GM10248 (cell line): Measurements from ENCODE around the gene CLCNKA.
"Not testable (repeated sequence)": the region's sequence is repeated elsewhere in the genome, so short reads cannot be mapped to it uniquely, and the experiment has no call there.

Source experiments
- CTCF ChIA-PET: fragments of 300-600 bp; sonication (Branson Sonifier 250); formaldehyde crosslinking; extraction: SDS; loops from one replicate; lab custom pipeline; 2021; ENCODE audit warnings: antibody characterized with exemption; lab: Yijun Ruan, JAX
- POLR2A ChIA-PET: fragments of 350-650 bp; sonication (Branson Sonifier 250); formaldehyde crosslinking; extraction: SDS; loops from one replicate; lab custom pipeline; 2020; ENCODE audit warnings: antibody characterized with exemption; lab: Yijun Ruan, JAX
- DNase-seq: peaks from one replicate; pipeline ENCODE4 v3.0.0; 2012; ENCODE audit errors: extremely low spot score
- TF ChIP-seq, protein P1 (sequence below): IDR thresholded peaks from 2 replicates; pipeline ENCODE4 v1.5.1; 2012; ENCODE audit warnings: mild to moderate bottlenecking, low read depth; ENCODE audit errors: extremely low read depth, missing control alignments, control extremely low read depth

The CLCNKA gene

DNA sequence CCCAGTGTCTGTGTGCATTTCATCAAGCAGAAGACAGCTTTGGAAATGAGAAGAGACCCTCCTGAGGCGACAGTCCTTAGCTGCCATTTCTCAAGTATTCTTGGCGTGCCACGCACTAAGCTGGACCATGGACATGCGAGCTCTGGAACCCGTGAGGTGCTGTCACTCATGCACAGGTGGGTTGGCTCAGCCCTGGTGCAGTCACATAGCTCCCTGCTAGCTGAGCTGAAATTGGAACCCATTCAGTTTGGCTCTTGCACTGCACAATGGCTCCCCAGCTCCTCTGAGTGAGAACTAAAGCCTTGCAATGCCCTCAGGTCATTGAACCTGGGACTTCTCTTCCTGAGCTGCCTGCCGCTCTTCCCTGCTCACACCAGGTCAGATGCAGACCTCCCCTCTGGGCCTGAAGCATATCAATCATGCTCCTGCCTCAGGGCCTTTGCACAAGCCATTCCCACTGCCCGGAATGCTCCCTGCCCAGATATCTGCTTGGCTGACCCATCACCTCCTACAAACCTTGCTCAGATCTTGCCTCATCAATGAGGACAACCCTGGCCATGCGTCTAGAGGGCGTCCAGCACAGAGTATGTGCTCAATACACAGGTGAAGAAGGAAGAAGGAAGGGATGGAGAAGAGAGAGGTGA is 24.1 kb upstream of the CLCNKA start:
- ChIA-PET CTCF (interaction anchor here (1.2 to 2.1 kb wide), 8 partner anchors 8 to 206 kb away, joined by 3 to 9 read pairs (median 6); partner anchors contain the start of gene SPEN), POLR2A (no interaction called here)
- TF ChIP-seq, protein P1, sequence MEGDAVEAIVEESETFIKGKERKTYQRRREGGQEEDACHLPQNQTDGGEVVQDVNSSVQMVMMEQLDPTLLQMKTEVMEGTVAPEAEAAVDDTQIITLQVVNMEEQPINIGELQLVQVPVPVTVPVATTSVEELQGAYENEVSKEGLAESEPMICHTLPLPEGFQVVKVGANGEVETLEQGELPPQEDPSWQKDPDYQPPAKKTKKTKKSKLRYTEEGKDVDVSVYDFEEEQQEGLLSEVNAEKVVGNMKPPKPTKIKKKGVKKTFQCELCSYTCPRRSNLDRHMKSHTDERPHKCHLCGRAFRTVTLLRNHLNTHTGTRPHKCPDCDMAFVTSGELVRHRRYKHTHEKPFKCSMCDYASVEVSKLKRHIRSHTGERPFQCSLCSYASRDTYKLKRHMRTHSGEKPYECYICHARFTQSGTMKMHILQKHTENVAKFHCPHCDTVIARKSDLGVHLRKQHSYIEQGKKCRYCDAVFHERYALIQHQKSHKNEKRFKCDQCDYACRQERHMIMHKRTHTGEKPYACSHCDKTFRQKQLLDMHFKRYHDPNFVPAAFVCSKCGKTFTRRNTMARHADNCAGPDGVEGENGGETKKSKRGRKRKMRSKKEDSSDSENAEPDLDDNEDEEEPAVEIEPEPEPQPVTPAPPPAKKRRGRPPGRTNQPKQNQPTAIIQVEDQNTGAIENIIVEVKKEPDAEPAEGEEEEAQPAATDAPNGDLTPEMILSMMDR, result no peak
- no peak for DNase-seq

DNA sequence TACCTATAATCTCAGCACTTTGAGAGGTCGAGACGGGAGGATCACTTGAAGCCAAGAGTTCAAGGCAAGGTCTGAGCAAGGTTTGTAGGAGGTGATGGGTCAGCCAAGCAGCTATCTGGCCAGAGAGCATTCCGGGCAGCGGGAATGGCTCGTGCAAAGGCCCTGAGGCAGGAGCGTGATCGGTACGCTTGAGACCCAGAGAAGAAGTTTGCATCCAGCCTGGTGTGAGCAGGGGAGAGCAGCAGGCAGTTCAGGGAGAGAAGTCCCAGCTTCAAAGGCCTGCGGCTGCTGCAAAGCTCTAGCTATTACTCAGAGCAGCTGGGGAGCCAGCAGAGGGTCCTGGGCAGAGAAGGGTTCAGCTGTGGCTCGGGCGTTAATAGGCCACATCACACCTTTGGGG is 22.9 kb upstream of the CLCNKA start:
- DNase-seq, result no peak
- ChIA-PET CTCF (interaction anchor here (1.5 to 2.6 kb wide), 2 partner anchors 11 to 151 kb away, joined by 3 to 7 read pairs; partner anchors contain the start of gene SPEN), POLR2A (interaction anchor here (0.5 kb wide), 1 partner anchor 155 kb away, joined by 5 read pairs; no protein-coding TSS in a partner anchor)
- TF ChIP-seq, protein P1, result no peak

DNA sequence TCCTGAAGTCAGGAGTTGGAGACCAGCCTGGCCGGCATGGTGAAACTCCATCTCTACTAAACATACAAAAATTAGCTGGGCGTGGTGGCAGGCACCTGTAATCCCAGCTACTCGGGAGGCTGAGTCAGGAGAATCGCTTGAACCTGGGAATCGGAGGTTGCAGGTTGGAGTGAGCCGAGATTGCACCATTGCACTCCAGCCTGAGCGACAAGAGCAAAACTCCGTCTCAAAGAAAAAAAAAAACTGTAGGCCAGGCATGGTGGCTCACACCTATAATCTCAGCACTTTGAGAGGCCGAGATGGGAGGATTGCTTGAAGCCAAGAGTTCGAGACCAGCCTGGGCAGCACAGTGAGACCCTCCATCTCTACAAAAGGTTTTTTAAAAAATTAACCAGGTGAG is 20.6 kb upstream of the CLCNKA start:
- DNase-seq, CTCF ChIA-PET, POLR2A ChIA-PET: not testable (repeated sequence)

DNA sequence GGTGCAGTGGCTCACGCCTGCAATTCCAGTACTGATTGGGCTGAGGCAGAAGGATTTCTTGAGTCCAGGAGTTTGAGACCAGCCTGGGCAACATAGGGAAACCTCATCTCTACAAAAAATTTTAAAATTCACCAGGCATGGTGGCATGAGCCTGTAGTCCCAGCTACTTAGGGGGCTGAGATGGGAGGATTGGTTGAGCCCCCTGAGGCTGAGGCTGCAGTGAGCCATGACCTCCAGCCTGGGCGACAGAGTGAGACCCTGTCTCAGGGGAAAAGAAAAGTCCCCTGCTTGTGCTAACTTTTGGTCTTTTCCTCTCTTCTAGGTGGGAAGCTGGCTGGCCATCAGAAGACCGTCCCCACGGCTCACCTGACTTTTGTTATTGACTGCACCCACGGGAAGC is 16.2 kb upstream of the CLCNKA start:
- TF ChIP-seq, protein P1, result no peak
- CTCF ChIA-PET, result interaction anchor here (0.9 to 2.3 kb wide), 5 partner anchors 8 to 202 kb away, joined by 3 to 8 read pairs (median 4); no protein-coding TSS in a partner anchor
- no peak for DNase-seq

DNA sequence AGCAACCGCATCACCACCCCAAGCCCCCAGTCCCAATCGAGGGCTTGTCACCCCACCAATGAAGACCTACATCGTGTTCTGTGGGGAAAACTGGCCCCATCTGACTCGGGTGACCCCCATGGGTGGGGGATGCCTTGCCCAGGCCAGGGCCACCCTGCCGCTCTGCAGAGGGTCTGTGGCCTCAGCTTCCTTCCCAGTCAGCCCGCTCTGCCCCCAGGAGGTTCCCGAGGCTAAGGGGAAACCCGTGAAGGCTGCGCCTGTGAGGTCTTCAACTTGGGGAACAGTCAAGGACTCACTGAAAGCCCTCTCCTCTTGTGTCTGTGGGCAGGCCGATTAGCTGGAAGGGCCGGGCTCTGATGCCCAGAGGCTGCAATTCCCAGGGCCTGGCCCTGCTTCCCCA is 15.8 kb upstream of the CLCNKA start:
- POLR2A ChIA-PET, result no interaction called here
- DNase-seq, result no peak
- TF ChIP-seq, protein P1, result no peak
- CTCF ChIA-PET, result interaction anchor here (0.9 to 2.3 kb wide), 5 partner anchors 8 to 203 kb away, joined by 3 to 8 read pairs (median 4); no protein-coding TSS in a partner anchor

More for the DNA sequence above, 16.2 kb upstream of the CLCNKA start:
- POLR2A ChIA-PET, result no interaction called here

DNA sequence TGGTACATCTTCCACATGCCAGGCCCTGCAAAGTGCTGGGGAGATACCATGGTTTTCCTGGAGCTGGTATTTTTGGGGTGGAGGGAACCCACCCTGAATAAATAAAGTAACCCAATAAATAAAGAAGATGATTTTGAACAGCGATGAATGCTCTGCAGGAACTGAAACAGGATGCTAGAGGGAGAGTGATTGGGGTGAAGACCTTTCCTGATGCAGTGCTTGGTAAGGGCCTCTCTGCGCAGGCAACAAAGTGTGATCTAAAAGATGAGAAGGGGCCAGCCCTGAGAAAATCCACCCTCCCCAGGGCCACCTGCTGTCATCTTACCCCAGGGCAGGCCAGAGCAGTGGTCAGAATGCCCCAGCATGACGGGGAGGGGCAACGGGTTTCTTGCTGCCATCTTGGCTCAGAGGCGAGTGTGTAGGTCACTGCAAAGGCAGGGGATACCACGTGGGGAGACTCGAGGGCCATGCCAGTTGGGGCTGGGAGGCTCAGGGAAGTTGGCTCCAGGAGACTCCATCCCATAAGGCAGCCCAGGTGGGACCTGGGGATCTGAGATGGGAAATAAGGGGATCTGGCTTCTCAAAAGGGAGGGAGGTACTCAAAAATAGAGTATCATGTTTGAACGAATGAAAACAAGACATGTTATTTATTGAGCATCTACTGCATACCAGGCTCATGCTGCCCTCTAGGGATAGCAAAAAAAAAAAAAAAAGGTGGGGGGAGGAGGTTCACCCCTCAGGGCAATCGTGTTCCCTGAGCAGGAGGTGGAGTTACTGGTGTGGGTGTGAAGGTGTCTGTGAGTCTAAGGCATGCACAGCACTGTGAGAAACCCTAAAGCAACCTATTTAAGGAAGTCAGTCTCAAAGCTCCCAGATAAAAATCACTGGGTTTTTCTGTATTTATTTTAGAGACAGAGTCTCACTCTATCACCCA is 15.0 kb upstream of the CLCNKA start:
- TF ChIP-seq, protein P1, result peak; percentile 21
- DNase-seq, result peak; percentile 61
- ChIA-PET CTCF (interaction anchor here (0.9 to 5.8 kb wide), 21 partner anchors 9 to 215 kb away, joined by 3 to 40 read pairs (median 4); partner anchors contain the start of gene CLCNKA), POLR2A (interaction anchor here (0.7 kb wide), 1 partner anchor 8 kb away, joined by 3 read pairs; no protein-coding TSS in a partner anchor)
